Measurements from ENCODE around the gene SETD7.
"Not testable (repeated sequence)": the region's sequence is repeated elsewhere in the genome, so short reads cannot be mapped to it uniquely, and the experiment has no call there.

SETD7 gene

DNA sequence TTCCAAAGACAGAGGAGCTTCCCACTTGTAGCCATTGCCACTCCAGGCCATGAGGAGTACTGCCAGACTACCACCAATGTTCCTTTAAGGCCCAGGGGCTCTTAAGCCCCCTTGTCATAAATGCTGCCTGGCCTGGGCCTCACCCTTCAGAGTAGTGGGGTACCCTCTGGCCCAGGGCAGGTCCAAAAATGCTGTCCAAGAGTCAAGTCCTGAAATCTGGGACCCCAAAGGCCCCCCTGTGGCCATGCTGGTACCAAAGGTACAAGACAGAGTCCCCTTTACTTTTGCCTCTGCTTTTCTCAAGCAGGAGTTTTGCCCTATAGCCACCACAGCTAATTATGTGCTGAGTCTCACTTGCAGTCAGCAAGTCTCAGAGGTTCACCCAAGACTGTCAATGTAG is 85.7 kb downstream of the SETD7 start:
- no peak for DNase-seq (ENCODE audit: low spot score)

DNA sequence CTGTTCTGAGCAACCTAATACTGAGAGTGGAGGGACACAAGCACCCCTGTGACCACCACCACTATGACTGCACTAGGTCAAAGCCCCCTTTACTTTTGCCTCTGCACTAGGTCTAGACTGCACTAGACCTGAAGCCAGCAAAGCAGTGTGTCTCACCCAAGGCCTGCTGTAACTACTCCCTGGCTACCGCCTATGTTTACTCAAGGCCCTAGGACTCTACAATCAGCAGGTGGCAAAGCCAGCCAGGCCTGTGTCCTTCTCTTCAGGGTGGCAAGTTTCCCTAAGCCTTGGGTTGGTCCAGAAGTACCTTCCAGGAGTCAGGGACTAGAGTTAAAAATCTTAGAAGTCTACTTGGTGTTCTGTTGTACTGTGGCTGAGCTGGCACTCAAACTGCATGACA is 86.2 kb downstream of the SETD7 start:
- no peak for DNase-seq (ENCODE audit: low spot score)

GRCh38 chr4:139469216-139469615 is 86.8 kb downstream of the SETD7 start:
- DNase-seq (ENCODE audit: low spot score) = no peak

GRCh38 chr4:139468756-139469155 is 87.3 kb downstream of the SETD7 start:
- DNase-seq (ENCODE audit: low spot score) = not testable (repeated sequence)

- DNase-seq (ENCODE audit: low spot score) = no peak
Measured at GRCh38 chr4:139465922-139466321, 90.1 kb downstream of the SETD7 start.

- not testable (repeated sequence) for DNase-seq (ENCODE audit: low spot score)
Measured at GRCh38 chr4:139464512-139464911, 91.5 kb downstream of the SETD7 start.

DNA sequence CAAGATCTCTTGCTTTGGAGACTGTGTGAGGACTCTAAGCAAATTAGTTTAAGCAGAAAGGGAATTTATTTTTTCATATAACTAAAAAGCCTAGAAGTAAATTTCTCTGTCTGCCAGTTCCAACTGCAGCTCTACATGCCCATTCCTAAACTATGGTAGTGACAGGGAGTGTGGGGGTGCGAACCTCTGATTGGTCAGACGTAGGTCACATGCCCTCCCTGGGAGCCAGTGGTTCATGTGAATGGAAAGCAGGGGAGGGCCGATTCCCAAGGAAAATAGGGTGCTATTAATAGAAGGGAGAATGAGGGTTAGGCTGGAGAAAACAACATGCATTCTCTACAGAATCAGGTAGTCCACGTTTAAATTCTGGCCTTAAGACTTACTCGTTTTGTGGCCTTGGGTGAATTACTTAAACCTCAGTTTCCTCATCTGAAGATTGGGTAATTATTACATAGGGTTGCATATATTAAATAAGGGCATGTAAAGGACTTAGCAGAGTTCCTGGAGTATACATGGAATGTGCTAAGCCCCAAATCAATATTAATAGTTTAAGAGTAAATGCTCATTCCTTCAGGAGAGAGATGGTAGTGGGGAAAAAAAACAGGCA is 94.9 kb downstream of the SETD7 start:
- no peak for DNase-seq (ENCODE audit: low spot score)

- no peak for DNase-seq (ENCODE audit: low spot score)
Measured at GRCh38 chr4:139460565-139460964, 95.5 kb downstream of the SETD7 start.

DNA sequence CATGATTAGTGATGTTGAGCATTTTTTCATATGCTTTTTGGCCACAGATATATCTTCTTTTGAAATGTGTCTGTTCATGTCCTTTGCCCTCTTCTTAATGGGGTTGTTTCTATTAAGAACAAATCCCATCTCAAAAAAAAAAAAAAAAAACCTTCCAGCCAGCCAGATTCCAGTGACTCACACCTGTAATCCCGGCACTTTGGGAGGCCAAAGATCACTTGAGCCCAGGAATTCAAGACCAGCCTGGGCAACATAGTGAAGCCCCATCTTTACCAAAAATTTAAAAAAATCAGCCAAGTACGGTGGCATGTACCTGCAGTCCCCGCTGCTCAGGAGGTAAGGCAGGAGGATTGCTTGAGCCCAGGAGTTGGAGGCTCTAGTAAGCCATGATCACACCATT is 97.0 kb downstream of the SETD7 start:
- no peak for DNase-seq (ENCODE audit: low spot score)

DNA sequence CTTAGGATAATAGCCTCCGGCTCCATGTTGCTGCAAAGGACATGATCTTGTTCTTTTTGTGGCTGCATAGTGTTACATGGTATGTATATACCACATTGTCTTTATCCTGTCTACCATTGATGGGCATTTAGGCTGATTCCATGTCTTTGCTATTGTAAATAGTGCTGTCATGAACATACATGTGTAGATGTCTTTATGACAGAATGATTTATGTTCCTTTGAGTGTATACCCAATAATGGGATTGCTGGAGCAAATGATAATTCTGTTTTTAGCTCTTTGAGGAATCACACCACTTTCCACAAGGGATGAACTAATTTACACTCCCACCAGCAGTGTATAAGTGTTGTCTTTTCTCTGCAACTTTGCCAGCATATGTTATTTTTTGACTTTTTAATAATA is 97.5 kb downstream of the SETD7 start:
- no peak for DNase-seq (ENCODE audit: low spot score)

DNA sequence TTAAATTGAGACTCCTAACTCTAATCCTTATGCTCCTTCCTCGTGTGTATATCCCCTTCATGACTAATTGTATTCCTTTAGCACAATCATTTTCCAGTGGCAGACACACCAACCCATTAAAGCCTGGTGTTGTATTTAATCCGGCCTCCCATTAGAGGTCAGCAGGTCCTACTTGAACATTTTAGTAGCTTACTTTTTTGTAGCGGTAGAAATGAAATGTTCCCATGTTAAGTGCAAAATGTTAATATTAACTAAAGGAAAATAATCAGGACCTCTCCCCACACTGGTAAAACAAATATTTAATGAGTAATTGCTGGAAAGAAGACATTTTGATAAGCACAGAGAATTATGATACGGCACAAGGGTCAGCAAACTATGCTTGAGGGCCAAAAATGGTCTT is 98.7 kb downstream of the SETD7 start:
- no peak for DNase-seq (ENCODE audit: low spot score)

GRCh38 chr4:139455126-139455538 is 100.9 kb downstream of the SETD7 start:
- peak; percentile 2 for DNase-seq (ENCODE audit: low spot score)

DNA sequence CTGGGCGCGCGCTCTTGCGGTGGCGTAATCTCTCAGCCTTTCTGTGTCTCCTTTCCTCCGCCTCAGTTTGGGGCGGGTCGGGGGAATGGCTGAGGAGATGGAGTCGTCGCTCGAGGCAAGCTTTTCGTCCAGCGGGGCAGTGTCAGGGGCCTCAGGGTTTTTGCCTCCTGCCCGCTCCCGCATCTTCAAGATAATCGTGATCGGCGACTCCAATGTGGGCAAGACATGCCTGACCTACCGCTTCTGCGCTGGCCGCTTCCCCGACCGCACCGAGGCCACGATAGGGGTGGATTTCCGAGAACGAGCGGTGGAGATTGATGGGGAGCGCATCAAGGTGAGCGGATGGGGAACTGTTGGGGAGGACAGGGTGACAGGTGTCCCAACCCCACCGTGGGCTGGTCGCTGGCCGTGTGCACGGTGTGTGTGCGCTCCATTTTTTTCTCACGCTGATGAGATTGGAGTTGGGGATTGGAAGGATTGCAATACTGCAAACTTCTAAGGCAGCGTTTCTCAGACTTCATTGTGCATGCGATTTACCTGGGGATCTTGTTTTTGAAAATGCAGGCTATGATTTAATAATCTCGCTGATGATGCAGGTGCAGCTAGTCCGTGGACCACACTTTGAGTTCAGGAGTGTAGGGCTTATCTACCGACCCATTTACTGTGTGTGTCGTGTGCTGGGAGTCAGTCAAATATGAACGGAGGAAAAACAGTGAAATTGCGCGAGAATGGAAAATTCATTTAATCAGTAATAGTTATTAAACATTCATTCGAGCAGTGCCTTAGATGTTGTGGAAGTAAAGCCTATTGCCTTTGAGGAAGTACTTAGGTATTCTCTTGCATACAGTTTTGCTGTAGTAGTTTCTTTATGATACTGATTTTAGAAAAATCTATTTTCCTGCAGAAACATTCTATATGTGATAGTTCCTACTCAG is 101.6 kb downstream of the SETD7 start, which contains the start of gene RAB33B:
RAB33B (plus strand) TSS at position 11 of the 935 bp plus-strand sequence; CDS start at position 86, 75 bp downstream.
- DNase-seq (ENCODE audit: low spot score) = no peak

GRCh38 chr4:139453371-139454110 is 102.5 kb downstream of the SETD7 start:
- peak; percentile 96 for DNase-seq (ENCODE audit: low spot score)

DNA sequence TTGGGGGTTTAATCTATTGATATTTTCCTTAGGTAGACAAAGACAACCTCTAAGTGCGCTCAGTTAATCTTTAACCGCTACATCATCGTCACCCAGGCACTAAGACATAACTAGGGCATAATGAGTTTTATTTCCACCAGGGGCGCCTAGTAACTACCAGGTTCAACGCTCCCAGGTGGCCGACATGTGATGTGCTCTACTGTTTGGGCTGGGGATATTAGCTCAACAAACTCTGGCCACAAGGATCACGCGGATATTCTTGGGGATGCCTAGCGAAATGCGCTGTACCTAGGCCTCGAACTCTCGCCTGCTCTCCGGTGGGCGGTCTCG is 103.0 kb downstream of the SETD7 start:
- DNase-seq (ENCODE audit: low spot score) = no peak

DNA sequence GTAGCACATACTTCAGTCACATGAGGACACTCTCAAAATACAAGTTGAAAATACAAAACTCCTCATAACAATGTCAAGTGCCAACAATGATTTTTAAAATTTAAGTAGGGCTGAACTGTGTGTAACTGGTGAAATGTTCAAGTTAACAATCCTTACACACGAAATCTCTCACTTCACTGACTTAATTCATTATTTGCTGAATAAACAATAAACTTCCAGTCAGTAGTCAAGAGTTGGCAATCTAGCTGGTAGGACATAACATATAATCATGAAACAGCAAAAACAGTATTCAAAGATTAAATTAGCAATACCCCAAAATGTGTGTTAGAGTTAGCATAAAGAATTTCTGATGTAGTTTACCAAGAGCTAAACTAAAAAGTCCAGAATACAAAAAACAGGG is 104.0 kb downstream of the SETD7 start:
- DNase-seq (ENCODE audit: low spot score) = no peak

DNA sequence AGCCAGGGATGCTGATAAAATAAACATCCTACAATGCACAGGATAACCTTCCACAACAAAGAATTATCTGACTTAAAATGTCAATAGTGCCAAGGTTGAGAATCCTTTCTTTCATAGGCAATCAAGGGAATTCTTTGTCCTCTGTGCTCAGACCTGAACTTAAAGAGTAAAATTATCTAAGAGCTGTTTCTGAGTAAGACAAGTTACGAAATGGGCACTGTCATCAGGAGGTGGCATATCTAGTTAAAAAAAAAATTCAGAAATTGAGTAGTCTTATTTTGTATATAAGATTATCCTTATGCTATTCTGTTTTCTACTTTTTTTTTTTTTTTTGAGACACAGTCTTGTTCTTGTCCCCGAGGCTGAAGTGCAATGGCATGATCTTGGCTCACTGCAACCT is 105.4 kb downstream of the SETD7 start:
- no peak for DNase-seq (ENCODE audit: low spot score)

DNA sequence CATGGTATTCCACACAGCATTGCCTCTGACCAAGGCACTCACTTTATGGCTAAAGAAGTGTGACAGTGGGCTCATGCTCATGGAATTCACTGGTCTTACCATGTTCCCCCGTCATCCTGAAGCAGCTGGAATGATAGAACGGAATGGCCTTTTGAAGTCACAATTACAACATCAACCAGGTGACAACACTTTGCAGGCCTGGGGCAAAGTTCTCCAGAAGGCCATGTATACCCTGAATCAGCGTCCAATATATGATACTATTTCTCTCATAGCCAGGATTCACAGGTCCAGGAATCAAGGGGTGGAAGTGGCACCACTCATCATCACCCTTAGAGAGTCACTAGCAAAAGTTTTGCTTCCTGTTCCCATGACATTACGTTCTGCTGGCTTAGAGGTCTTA is 108.9 kb downstream of the SETD7 start:
- not testable (repeated sequence) for DNase-seq (ENCODE audit: low spot score)
